IPS-15b (cell line): ENCODE data around the gene TPX2.
"Not testable (repeated sequence)": the region's sequence is repeated elsewhere in the genome, so short reads cannot be mapped to it uniquely, and the experiment has no call there.

ENCODE experiments used
- H3K27me3 ChIP-seq: one replicate; pipeline ENCODE4 v1.6.1; 2013; ENCODE audit warnings: low read length; ENCODE audit not compliant: control insufficient read depth, insufficient read depth
- H3K36me3 ChIP-seq: one replicate; pipeline ENCODE4 v1.6.1; 2013; ENCODE audit warnings: low read length; ENCODE audit not compliant: control insufficient read depth, insufficient read depth
- H3K4me1 ChIP-seq: one replicate; pipeline ENCODE4 v1.6.1; 2013; ENCODE audit warnings: mild to moderate bottlenecking, low read length; ENCODE audit not compliant: control insufficient read depth, insufficient read depth
- H3K4me3 ChIP-seq: one replicate; pipeline ENCODE4 v1.5.1; 2013; ENCODE audit warnings: low read depth, low read length
- H3K9ac ChIP-seq: one replicate; pipeline ENCODE4 v1.6.1; 2013; ENCODE audit warnings: low read depth, mild to moderate bottlenecking, low read length
- H3K9me3 ChIP-seq: one replicate; pipeline ENCODE4 v1.6.1; 2013; ENCODE audit warnings: mild to moderate bottlenecking, low read length; ENCODE audit not compliant: control insufficient read depth, insufficient read depth

TPX2 gene

GRCh38 chr20:31828016-31828415, 88.9 kb downstream of the TPX2 start:
- H3K4me1 ChIP-seq, H3K9me3 ChIP-seq, H3K4me3 ChIP-seq, H3K27me3 ChIP-seq, H3K9ac ChIP-seq, H3K36me3 ChIP-seq: not testable (repeated sequence)

- no peaks in the 10 kb centered on the region for H3K4me1 ChIP-seq
- no peaks in the 10 kb centered on the region for H3K36me3 ChIP-seq
- no peak overlapping the region for H3K9ac ChIP-seq
- H3K9me3 ChIP-seq = no peaks in the 10 kb centered on the region
- no peaks in the 10 kb centered on the region for H3K27me3 ChIP-seq
- H3K4me3 ChIP-seq = no peak overlapping the region
These were observed 90.6 kb downstream of the TPX2 start for GRCh38 chr20:31829731-31830130.

GRCh38 chr20:31830406-31830981, 91.4 kb downstream of the TPX2 start:
- H3K4me1 ChIP-seq = no peaks in the 10 kb centered on the region
- no peak overlapping the region for H3K4me3 ChIP-seq
- H3K9ac ChIP-seq = no peak overlapping the region
- H3K27me3 ChIP-seq = no peaks in the 10 kb centered on the region
- no peaks in the 10 kb centered on the region for H3K36me3 ChIP-seq
- H3K9me3 ChIP-seq = no peaks in the 10 kb centered on the region

- Histone ChIP-seq H3K36me3 (no peaks in the 10 kb centered on the region), H3K9ac (no peak overlapping the region), H3K9me3 (no peaks in the 10 kb centered on the region), H3K4me1 (peaks cover under 1% of the 10 kb centered on the region), H3K4me3 (no peak overlapping the region), H3K27me3 (no peaks in the 10 kb centered on the region)
These were observed 92.1 kb downstream of the TPX2 start for GRCh38 chr20:31831211-31831610.

GRCh38 chr20:31831771-31832306, 92.7 kb downstream of the TPX2 start:
- Histone ChIP-seq H3K9me3 (no peaks in the 10 kb centered on the region), H3K27me3 (no peaks in the 10 kb centered on the region), H3K36me3 (no peaks in the 10 kb centered on the region), H3K9ac (no peak overlapping the region), H3K4me3 (no peak overlapping the region), H3K4me1 (peaks cover 3% of the 10 kb centered on the region)

- no peak overlapping the region for H3K4me3 ChIP-seq
- no peaks in the 10 kb centered on the region for H3K36me3 ChIP-seq
- H3K9me3 ChIP-seq = no peaks in the 10 kb centered on the region
- peaks cover 3% of the 10 kb centered on the region for H3K4me1 ChIP-seq
- H3K9ac ChIP-seq = peak overlapping the region; percentile 12
- H3K27me3 ChIP-seq = no peaks in the 10 kb centered on the region
These were observed 94.2 kb downstream of the TPX2 start for GRCh38 chr20:31833130-31833930.

GRCh38 chr20:31833931-31834521, 94.9 kb downstream of the TPX2 start:
- Histone ChIP-seq H3K9me3 (no peaks in the 10 kb centered on the region), H3K9ac (peak overlapping the region; percentile 12), H3K4me1 (peaks cover 3% of the 10 kb centered on the region), H3K27me3 (no peaks in the 10 kb centered on the region), H3K36me3 (no peaks in the 10 kb centered on the region), H3K4me3 (no peak overlapping the region)

GRCh38 chr20:31835554-31835953, 96.5 kb downstream of the TPX2 start:
- Histone ChIP-seq H3K4me1 (peaks cover 3% of the 10 kb centered on the region), H3K27me3 (no peaks in the 10 kb centered on the region), H3K36me3 (no peaks in the 10 kb centered on the region), H3K4me3 (no peak overlapping the region), H3K9me3 (no peaks in the 10 kb centered on the region), H3K9ac (no peak overlapping the region)

GRCh38 chr20:31835977-31836852, 97.1 kb downstream of the TPX2 start:
- Histone ChIP-seq H3K9ac (no peak overlapping the region), H3K36me3 (no peaks in the 10 kb centered on the region), H3K27me3 (no peaks in the 10 kb centered on the region), H3K4me3 (no peak overlapping the region), H3K4me1 (peaks cover 3% of the 10 kb centered on the region), H3K9me3 (no peaks in the 10 kb centered on the region)

GRCh38 chr20:31836853-31837608, 97.9 kb downstream of the TPX2 start:
- H3K9me3 ChIP-seq = no peaks in the 10 kb centered on the region
- no peaks in the 10 kb centered on the region for H3K27me3 ChIP-seq
- H3K9ac ChIP-seq = no peak overlapping the region
- no peaks in the 10 kb centered on the region for H3K36me3 ChIP-seq
- H3K4me1 ChIP-seq = peaks cover 3% of the 10 kb centered on the region
- no peak overlapping the region for H3K4me3 ChIP-seq

- H3K4me3 ChIP-seq = no peak overlapping the region
These were observed 98.9 kb downstream of the TPX2 start for GRCh38 chr20:31837896-31838397.

More at GRCh38 chr20:31837896-31838397, 98.9 kb downstream of the TPX2 start:
- no peaks in the 10 kb centered on the region for H3K36me3 ChIP-seq
- no peaks in the 10 kb centered on the region for H3K27me3 ChIP-seq
- no peaks in the 10 kb centered on the region for H3K9me3 ChIP-seq
- peaks cover 7% of the 10 kb centered on the region for H3K4me1 ChIP-seq
- no peak overlapping the region for H3K9ac ChIP-seq
